K562 (cell line): Measurements from ENCODE around the gene DSG2. TPM values are rescaled to one million over a fixed set of nuclear protein-coding genes. Genes with fewer than 3 reads are reported as not detected.

ENCODE experiments used
- ATAC-seq: fragments of 200-7000 bp; cut with Tn5 transposase; 3 replicates; pipeline ENCODE4 v1.9.1; 2020; ENCODE audit warnings: moderate library complexity
- BruUV-seq: library from RNA; stranded (reverse); fragments of 400-500 nt; replicated peaks from 2 replicates; lab custom pipeline; 2021; lab: Mats Ljungman, UMichigan
- CTCF ChIA-PET: fragments of 300-600 bp; formaldehyde crosslinking; extraction: SDS; loops from one replicate; lab custom pipeline; 2021; ENCODE audit warnings: low intra/inter-chr PET ratio; lab: Yijun Ruan, JAX
- POLR2A ChIA-PET: fragments of 300-600, 350-650 bp; sonication (Branson Sonifier 250); formaldehyde crosslinking; extraction: SDS; loops from one replicate; lab custom pipeline; 2021; ENCODE audit warnings: antibody characterized with exemption, inconsistent platforms; lab: Yijun Ruan, JAX
- DNase-seq, 4 experiments: peaks; one replicate each; pipeline versions ENCODE4 v3.0.0 to v3.0.0-alpha.2; 2011 to 2018; ENCODE audit warnings: low spot score in 3 of 4, mixed read lengths in 3 of 4; ENCODE audit errors: extremely low read depth in 1 of 4
- FAIRE-seq: peaks from 2 replicates; lab custom pipeline; 2011; peaks lifted over from hg19 to GRCh38; lab: Jason Lieb, UNC
- H2AFZ ChIP-seq: 2 replicates; pipeline ENCODE4 v1.6.0; 2011; ENCODE audit warnings: low read depth, low read length, control low read depth, inconsistent platforms
- H3K27ac ChIP-seq: fragments of 200-600 bp; 3 replicates; pipeline ENCODE4 v1.8.0; 2011; ENCODE audit warnings: low read depth, mild to moderate bottlenecking, control low read depth, inconsistent platforms, low read length, moderate library complexity, mixed read lengths; ENCODE audit errors: extremely low read depth
- H3K27me3 ChIP-seq, 2 experiments: fragments of 300-600 bp in 1 of 2; 2 replicates in 1 of 2; 3 replicates in 1 of 2; pipeline versions ENCODE4 v1.6.0 to v1.8.0; 2011; ENCODE audit warnings: inconsistent platforms in 2 of 2, low read length in 2 of 2, mild to moderate bottlenecking in 1 of 2, mixed read lengths in 1 of 2, moderate library complexity in 1 of 2; ENCODE audit not compliant: control insufficient read depth in 2 of 2, insufficient read depth in 2 of 2
- H3K36me3 ChIP-seq: fragments of 300-600 bp; 3 replicates; pipeline ENCODE4 v1.8.0; 2011; ENCODE audit warnings: mild to moderate bottlenecking, low read length, inconsistent platforms; ENCODE audit not compliant: control insufficient read depth, insufficient read depth
- H3K4me1 ChIP-seq, 2 experiments: fragments of 200-600 bp in 1 of 2; replicated peaks in 1 of 2; 2 replicates in 1 of 2; 3 replicates in 1 of 2; pipeline versions ENCODE4 v1.5.1 to v1.8.0; 2011; ENCODE audit warnings: inconsistent platforms in 2 of 2, low read length in 2 of 2, mild to moderate bottlenecking in 1 of 2, mixed read lengths in 1 of 2, moderate library complexity in 1 of 2; ENCODE audit not compliant: control insufficient read depth in 2 of 2, insufficient read depth in 2 of 2
- H3K4me2 ChIP-seq: 2 replicates; pipeline ENCODE4 v1.6.1; 2011; ENCODE audit warnings: low read length, control low read depth, inconsistent platforms, mixed read lengths; ENCODE audit not compliant: insufficient read depth
- H3K4me3 ChIP-seq: fragments of 200-600 bp; sonication (generic), shearing (Covaris generic); 2 replicates; pipeline ENCODE4 v1.5.1; 2016; ENCODE audit warnings: control low read depth, inconsistent platforms
- H3K79me2 ChIP-seq: fragments of 200-600 bp; 3 replicates; pipeline ENCODE4 v1.8.0; 2011; ENCODE audit warnings: low read length, inconsistent platforms; ENCODE audit not compliant: control insufficient read depth, insufficient read depth
- H3K9ac ChIP-seq, 2 experiments: 2 replicates each; pipeline versions ENCODE4 v1.6.0 to v1.6.1; 2011; ENCODE audit warnings: low read depth in 2 of 2, low read length in 2 of 2, control low read depth in 1 of 2, inconsistent platforms in 1 of 2, mild to moderate bottlenecking in 1 of 2, mixed read lengths in 1 of 2; ENCODE audit not compliant: insufficient read depth in 1 of 2
- H3K9me1 ChIP-seq: one replicate; pipeline ENCODE4 v1.6.0; 2011; ENCODE audit warnings: inconsistent platforms, mild to moderate bottlenecking, low read length, moderate library complexity; ENCODE audit not compliant: control insufficient read depth, insufficient read depth
- H3K9me3 ChIP-seq: replicated peaks from 2 replicates; pipeline ENCODE4 v1.5.1; 2011; ENCODE audit warnings: low read depth, low read length, inconsistent platforms; ENCODE audit not compliant: control insufficient read depth, insufficient read depth
- H4K20me1 ChIP-seq: replicated peaks from 2 replicates; pipeline ENCODE4 v1.6.1; 2011; ENCODE audit warnings: low read length, inconsistent platforms, mixed read lengths; ENCODE audit not compliant: control insufficient read depth, insufficient read depth
- BRF2 ChIP-seq: IDR thresholded peaks from 3 replicates; pipeline ENCODE4 v1.6.1; 2011; ENCODE audit warnings: borderline replicate concordance, mild to moderate bottlenecking; ENCODE audit not compliant: insufficient read length, insufficient read depth
- C11orf30 ChIP-seq: fragments of 450-650 bp; IDR thresholded peaks from 2 replicates; pipeline ENCODE4 v1.6.1; 2016; ENCODE audit warnings: low read depth, mild to moderate bottlenecking
- CBX3 ChIP-seq, 2 experiments: IDR thresholded peaks; 1 replicate in 1 of 2; 2 replicates in 1 of 2; pipeline ENCODE4 v1.6.1; 2012; ENCODE audit warnings: inconsistent platforms in 2 of 2, low read length in 2 of 2, borderline replicate concordance in 1 of 2, control low read depth in 1 of 2
- IFI16 ChIP-seq: fragments of 250-450 bp; sonication (Bioruptor Pico); IDR thresholded peaks from 2 replicates; pipeline ENCODE4 v2.1.2; 2022; ENCODE audit warnings: mild to moderate bottlenecking, inconsistent platforms
- KLF10 ChIP-seq: fragments of 250-450 bp; sonication (Bioruptor Pico); IDR thresholded peaks from 2 replicates; pipeline ENCODE4 v1.6.1; 2021; ENCODE audit warnings: matching md5 sums
- PKNOX1 ChIP-seq: fragments of 450-650 bp; IDR thresholded peaks from 2 replicates; pipeline ENCODE4 v1.6.1; 2016
- POLR2B ChIP-seq: fragments of 450-650 bp; IDR thresholded peaks from 2 replicates; pipeline ENCODE4 v1.6.1; 2018; ENCODE audit warnings: low read depth; ENCODE audit not compliant: partially characterized antibody
- RCOR1 ChIP-seq, 2 experiments: IDR thresholded peaks; 2 replicates each; pipeline ENCODE4 v1.6.1; 2012; ENCODE audit warnings: low read depth in 2 of 2, low read length in 2 of 2, borderline replicate concordance in 1 of 2, improper control_type of control experiment in 1 of 2
- SIN3B ChIP-seq: fragments of 450-650 bp; IDR thresholded peaks from 2 replicates; pipeline ENCODE4 v1.6.1; 2017; ENCODE audit warnings: low read depth, mild to moderate bottlenecking, moderate library complexity
- SMARCC2 ChIP-seq: fragments of 450-650 bp; IDR thresholded peaks from 2 replicates; pipeline ENCODE4 v1.6.1; 2017; ENCODE audit warnings: antibody characterized with exemption, moderate library complexity, mild to moderate bottlenecking, low read depth
- SRF ChIP-seq, 2 experiments: fragments of 250-450, 450-650 bp in 1 of 2; sonication (Bioruptor Pico) in 1 of 2; sonication (generic) in 1 of 2; formaldehyde crosslinking; IDR thresholded peaks; 2 replicates each; pipeline versions ENCODE4 v1.5.0 to v1.5.1; 2020 to 2022; ENCODE audit warnings: mild to moderate bottlenecking in 1 of 2, missing genetic modification reagents in 1 of 2
- TEAD2 ChIP-seq: fragments of 450-650 bp; IDR thresholded peaks from 2 replicates; pipeline ENCODE4 v1.6.1; 2016; ENCODE audit warnings: missing genetic modification characterization, control low read depth, missing compliant biosample characterization
- U2AF1 ChIP-seq: fragments of 200-400 bp; formaldehyde crosslinking; optimal IDR thresholded peaks from 2 replicates; pipeline ENCODE3; 2017; ENCODE audit warnings: mild to moderate bottlenecking, low read depth, low read length, moderate library complexity
- YY1 ChIP-seq, 3 experiments: IDR thresholded peaks; 2 replicates each; pipeline ENCODE4 v1.6.1; 2011; ENCODE audit warnings: low read length in 2 of 3, mild to moderate bottlenecking in 2 of 3, moderate library complexity in 2 of 3, borderline replicate concordance in 1 of 3, control low read depth in 1 of 3, low read depth in 1 of 3; ENCODE audit not compliant: insufficient read depth in 3 of 3, insufficient replicate concordance in 2 of 3, control insufficient read depth in 1 of 3, insufficient read length in 1 of 3; ENCODE audit errors: extremely low read depth in 1 of 3
- ZBTB49 ChIP-seq: sonication (generic); formaldehyde crosslinking; IDR thresholded peaks from 2 replicates; pipeline ENCODE4 v1.8.0; 2022; ENCODE audit warnings: missing genetic modification reagents, mild to moderate bottlenecking, borderline replicate concordance
- ZNF561 ChIP-seq: fragments of 450-650 bp; formaldehyde crosslinking; conservative IDR thresholded peaks from 2 replicates; pipeline ENCODE4 v1.4.0; 2020; ENCODE audit warnings: mild to moderate bottlenecking, moderate library complexity
- ZNF644 ChIP-seq: fragments of 200-800 bp; sonication (Bioruptor generic); IDR thresholded peaks from 2 replicates; pipeline ENCODE4 v1.6.1; 2016; ENCODE audit warnings: low read depth, missing genetic modification characterization, missing compliant biosample characterization
- ZNF79 ChIP-seq: fragments of 250-450 bp; sonication (Bioruptor Pico); IDR thresholded peaks from 2 replicates; pipeline ENCODE4 v1.4.0; 2020; ENCODE audit warnings: low read depth, mild to moderate bottlenecking, moderate library complexity
- WGBS: fragments of 100-300 bp; shearing (Covaris generic); methylation state at CpG from one replicate; pipeline ENCODE4 v1.1.6; 2016; ENCODE audit warnings: low coverage, mixed read lengths; ENCODE audit not compliant: insufficient coverage; ENCODE audit errors: missing lambda C conversion rate; 5-methylcytosine and 5-hydroxymethylcytosine counted together
- in situ Hi-C: fragments of 300-500 bp; cut with MboI; formaldehyde crosslinking; loops from 4 replicates; pipeline ENCODE4 v1.15.0; 2018; ENCODE audit warnings: inconsistent platforms, mixed read lengths
- intact Hi-C: fragments of 100-400 bp; cut with micrococcal nuclease; formaldehyde crosslinking; loops from 2 replicates; pipeline ENCODE4 v1.14.2; 2022
- polyA plus RNA-seq, 8 experiments: library from polyadenylated mRNA; depleted of rRNA in 4 of 8; stranded (reverse) in 5 of 8; unstranded in 3 of 8; fragments of >200 nt; fragmentation: Nextera tagmentation in 2 of 8; fragmentation: Illumina TruSeq in 1 of 8; extraction: Ambion mirVana in 2 of 8; extraction: Trizol in 1 of 8; gene quantifications; 2 replicates each; pipeline versions ENCODE4 v1.2.1 to v1.2.3, GENCODE V29; 2011 to 2014; ENCODE audit warnings: inconsistent platforms in 1 of 8, missing spikeins in 1 of 8
- total RNA-seq, 7 experiments: library from RNA; depleted of rRNA in 6 of 7; stranded (reverse); fragments of >200 nt in 6 of 7; fragmentation: Illumina TruSeq in 2 of 7; extraction: Trizol in 2 of 7; gene quantifications; 2 replicates each; pipeline versions ENCODE4 v1.2.1 to v1.2.3, GENCODE V29; 2011 to 2021; ENCODE audit warnings: low replicate concordance in 1 of 7

The DSG2 gene
- total and polyA plus RNA-seq, 9 of the 15 experiments (the other 6 are each of a cell fraction or from before 2014, with no cell fraction given) = 16.9 to 68.6 (median 41.3) TPM

DNA sequence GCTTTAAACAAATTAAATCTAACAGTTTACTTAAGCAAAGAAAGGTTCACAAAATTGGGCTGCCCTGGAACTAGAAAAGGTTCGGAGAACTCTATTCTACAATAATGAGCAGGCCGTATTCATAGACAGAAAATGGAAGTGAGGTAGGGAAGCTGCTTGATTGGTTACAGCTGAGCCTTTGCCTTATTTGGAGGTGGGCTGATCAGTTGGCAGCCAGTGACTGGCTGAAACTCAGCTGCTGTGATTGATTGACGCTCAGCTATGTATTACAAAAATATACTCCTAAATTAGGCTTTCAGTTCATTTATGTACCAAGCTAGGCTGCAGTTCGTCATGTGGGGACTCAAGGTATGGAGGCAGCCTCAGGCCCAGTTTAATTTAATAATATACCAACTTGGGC is 51.4 kb downstream of the DSG2 start:
- H3K27ac ChIP-seq = no peak overlapping the region
- intact Hi-C loops = no loop called here
- H2AFZ ChIP-seq = no peak overlapping the region
- POLR2A ChIA-PET = interaction anchor here (0.6 to 1.1 kb wide), 4 partner anchors 9 to 17 kb away, joined by 3 to 6 read pairs (median 4); no protein-coding TSS in a partner anchor
- FAIRE-seq (no peak), DNase-seq (no peak), ATAC-seq (peak; percentile 57)
- peaks cover 17% of the 10 kb centered on the region for H3K36me3 ChIP-seq
- no peak overlapping the region for H3K4me3 ChIP-seq
- no peak overlapping the region for H3K4me2 ChIP-seq
- no peaks in the 10 kb centered on the region for H3K9me1 ChIP-seq
- H3K9me3 ChIP-seq = no peaks in the 10 kb centered on the region
- H3K79me2 ChIP-seq = no peaks in the 10 kb centered on the region
- H3K27me3 ChIP-seq = no peaks in the 10 kb centered on the region
- H3K9ac ChIP-seq = no peak overlapping the region
- no TSS peak for BruUV-seq
- in situ Hi-C loops = no loop called here
- H3K4me1 ChIP-seq = no peaks in the 10 kb centered on the region
- no peaks in the 10 kb centered on the region for H4K20me1 ChIP-seq
- CTCF ChIA-PET = no interaction called here
- WGBS = 62% methylated on average over 4 of the region's 4 CpGs
- TF ChIP-seq ZNF79 (CRISPR knock-in tag) (no peak), PKNOX1 (peak; percentile 88), SIN3B (no peak), SMARCC2 (no peak), U2AF1 (no peak), ZNF644 (tag) (no peak), RCOR1 (IDR thresholded peaks at IDR 0.05; ENCODE audit: borderline replicate concordance in 1 of 2, low read depth in 2 of 2, low read length in 2 of 2) (peak in 1 of 2 experiments; percentile 41; a peak in 1 of 4 replicates), KLF10 (CRISPR knock-in tag) (no peak), C11orf30 (no peak), IFI16 (no peak), TEAD2 (tag) (no peak), SRF (CRISPR knock-in tag; IDR thresholded peaks at IDR 0.05) (peak; percentile 27 to 90; a peak in 2 of 4 replicates), YY1 (IDR thresholded peaks at IDR 0.05; ENCODE audit: borderline replicate concordance in 1 of 3, control insufficient read depth in 1 of 3, extremely low read depth in 1 of 3, insufficient read depth in 3 of 3, insufficient read length in 1 of 3, insufficient replicate concordance in 2 of 3, low read depth in 1 of 3, low read length in 2 of 3) (no peak), ZBTB49 (no peak), CBX3 (IDR thresholded peaks at IDR 0.05; ENCODE audit: borderline replicate concordance in 1 of 2, low read length in 2 of 2) (no peak), ZNF561 (CRISPR knock-in tag) (no peak), BRF2 (no peak), POLR2B (no peak)
